KG1 (cell line): ENCODE measurements around the gene ZNF541.

Source experiments
- DNase-seq: peaks from one replicate; lab custom pipeline; 2025; lab: John Stamatoyannopoulos, UW

ZNF541 gene

GRCh38 chr19:47544075-47544474 lies 28.9 kb downstream of the ZNF541 start:
- DNase-seq: no peak

GRCh38 chr19:47542030-47542475 lies 30.9 kb downstream of the ZNF541 start:
- no peak for DNase-seq

DNA sequence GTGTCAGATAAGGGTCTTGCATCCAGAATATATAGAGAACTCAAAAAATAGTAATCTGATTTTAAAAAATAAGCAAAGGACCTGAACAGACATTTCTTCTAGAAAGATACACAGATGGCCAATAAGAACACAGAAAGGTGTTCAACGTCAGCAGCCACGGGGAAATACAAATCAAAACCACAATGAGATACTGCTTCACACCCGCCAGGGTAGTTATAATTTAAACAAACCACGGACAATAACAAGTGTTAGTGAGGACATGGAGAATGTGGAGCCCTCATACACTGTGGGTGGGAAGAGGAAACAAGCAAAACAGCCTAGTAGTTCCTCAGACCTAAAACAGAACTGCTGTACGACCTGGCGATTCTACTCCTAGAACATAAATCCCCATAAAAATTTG lies 31.4 kb downstream of the ZNF541 start:
- DNase-seq: no peak

- DNase-seq: no peak
Measured at GRCh38 chr19:47540748-47541147, 32.2 kb downstream of the ZNF541 start.

GRCh38 chr19:47539747-47540311 lies 33.1 kb downstream of the ZNF541 start:
- DNase-seq: no peak

- DNase-seq: no peak
Measured at GRCh38 chr19:47538812-47539211, 34.1 kb downstream of the ZNF541 start.

- DNase-seq: no peak
Measured at GRCh38 chr19:47537493-47537892, 35.5 kb downstream of the ZNF541 start.

DNA sequence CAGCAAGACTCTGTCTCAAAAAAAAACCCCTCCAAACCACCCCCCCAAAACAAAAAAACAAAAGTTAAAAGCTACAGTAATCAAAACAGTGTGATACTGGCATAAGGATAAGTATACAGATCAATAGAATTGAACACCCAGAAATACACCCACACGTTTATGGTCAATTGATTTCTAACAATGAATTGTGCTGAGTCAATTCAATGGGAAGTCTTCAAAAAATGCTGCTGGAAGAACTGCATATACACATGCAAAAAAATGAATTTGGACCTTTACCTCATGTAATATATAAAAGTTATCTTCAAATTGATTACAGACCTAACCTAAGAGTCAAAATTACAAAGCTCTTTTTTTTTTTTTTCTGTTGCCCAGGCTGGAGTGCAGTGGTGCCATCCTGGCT lies 38.3 kb downstream of the ZNF541 start:
- no peak for DNase-seq

DNA sequence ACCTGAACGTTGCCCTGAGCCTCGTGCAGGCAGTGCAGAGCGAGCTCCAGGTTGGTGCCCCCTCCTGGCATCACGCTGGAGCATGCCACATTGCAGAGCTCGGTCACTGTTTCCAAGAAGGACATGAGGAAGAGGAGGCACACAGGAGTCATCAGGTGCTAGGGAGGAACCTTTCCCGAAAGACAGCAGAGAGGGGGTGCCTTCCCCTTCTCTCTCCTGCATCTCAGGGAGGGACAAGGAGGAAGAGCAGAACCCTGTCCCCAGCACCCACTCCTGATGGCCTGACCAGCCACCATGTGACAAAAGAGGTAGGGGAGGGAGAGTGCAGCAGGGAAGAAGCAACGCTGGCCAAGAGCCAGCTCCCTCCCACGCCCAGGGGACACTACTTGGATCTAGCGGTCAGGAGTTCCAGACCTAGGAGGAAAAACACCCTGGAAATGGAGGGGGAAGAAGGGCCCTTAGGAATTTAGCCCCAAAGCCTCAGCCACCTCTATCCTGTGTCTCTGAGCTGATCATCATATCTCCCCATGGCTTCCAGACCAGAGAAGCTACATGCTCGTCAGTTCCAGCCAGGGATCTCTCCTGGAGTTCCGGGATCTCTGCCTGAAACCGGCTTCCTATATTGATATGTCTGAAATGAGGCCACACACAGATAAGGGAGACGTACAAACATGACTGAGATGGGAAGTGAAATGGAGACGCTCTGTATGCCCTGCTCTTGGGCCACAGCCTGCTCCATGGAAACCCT lies 41.1 kb downstream of the ZNF541 start:
- DNase-seq: no peak

- DNase-seq: no peak
Measured at GRCh38 chr19:47529018-47529742, 43.8 kb downstream of the ZNF541 start.

DNA sequence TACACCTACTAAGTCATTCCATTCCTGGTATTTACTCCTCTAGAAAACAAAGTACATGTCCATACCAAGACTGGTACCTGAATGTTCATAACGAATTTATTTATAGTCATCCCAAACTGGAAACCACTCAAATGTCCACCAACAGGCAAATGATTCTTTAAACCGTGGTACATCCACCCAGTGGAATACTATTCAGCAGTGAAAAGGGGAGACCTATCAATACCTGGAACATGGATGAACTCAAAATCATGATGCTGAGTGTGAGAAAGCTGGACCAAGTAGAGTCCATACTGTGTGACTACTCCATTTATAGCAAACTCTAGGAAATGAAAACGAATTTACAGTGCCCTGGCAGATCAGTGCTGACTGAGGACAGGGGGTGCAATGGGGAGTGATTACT lies 46.1 kb downstream of the ZNF541 start:
- DNase-seq: no peak

DNA sequence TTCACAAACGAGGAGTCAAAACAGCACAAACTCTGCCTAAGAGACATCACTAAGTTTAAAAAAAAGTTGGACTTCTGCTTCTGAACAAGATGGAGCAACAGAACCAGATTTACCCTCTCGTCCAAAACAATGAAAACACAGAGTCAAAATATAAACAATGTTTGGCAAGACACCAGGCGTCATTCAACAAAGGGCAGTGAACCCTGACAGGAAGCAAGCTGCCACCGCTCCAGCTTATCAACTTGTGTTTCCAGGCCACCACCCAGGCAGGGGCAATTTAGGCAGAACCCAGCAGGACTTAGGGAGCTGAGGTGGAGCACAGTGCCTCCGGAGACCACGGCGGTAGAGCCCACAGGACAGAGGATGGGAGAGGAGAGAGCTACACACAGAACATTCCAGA lies 49.5 kb downstream of the ZNF541 start:
- DNase-seq: no peak
